HEK293T (cell line): ENCODE measurements around the gene ANKS1A.

Source experiments
- FOXA1 ChIP-seq: fragments of 450-650 bp; IDR thresholded peaks from 2 replicates; pipeline ENCODE4 v1.6.1; 2016; ENCODE audit warnings: mild to moderate bottlenecking
- ZNF384 ChIP-seq: fragments of 450-650 bp; IDR thresholded peaks from 2 replicates; pipeline ENCODE4 v1.6.1; 2016

GRCh38 chr6:34986845-34987246, 97.8 kb downstream of the ANKS1A start:
- TF ChIP-seq FOXA1 (no peak), ZNF384 (no peak)
